Stimulated activated CD4-positive, alpha-beta T cell treated with anti-CD3 and anti-CD28 coated beads, TNF-alpha, amount 100 ng/mL, for 4 hours (primary cell): ENCODE results near the gene MMP21.
A peak's percentile ranks its signal among the peaks of the same experiment; 100 is the strongest.

ENCODE experiments used
- DNase-seq, 3 experiments: peaks; one replicate each; pipeline ENCODE4 v3.0.0-alpha.2; 2020; ENCODE audit warnings: low read depth in 3 of 3

The MMP21 gene

DNA sequence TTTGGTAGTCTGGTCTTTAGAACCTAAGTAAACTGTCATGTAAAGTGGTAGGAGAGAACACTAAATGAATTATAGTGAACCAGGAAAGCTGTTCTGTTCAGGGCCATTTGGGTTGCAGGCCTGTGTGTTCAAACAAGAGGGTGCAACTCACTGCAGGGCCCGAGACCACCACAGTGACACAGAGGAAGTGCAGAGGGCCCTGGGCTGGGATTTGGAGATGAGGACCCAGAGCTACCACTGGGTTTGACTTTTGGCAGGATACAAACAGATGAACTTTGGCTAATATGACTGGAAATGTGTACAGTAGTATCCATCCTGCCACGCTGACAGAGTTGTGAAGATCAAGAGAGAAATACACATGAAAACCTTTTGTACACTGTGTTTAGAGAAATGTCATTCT is 9.8 kb downstream of the MMP21 start:
- DNase-seq: no peak

- DNase-seq: no peak
Measured at GRCh38 chr10:125762692-125763648, 12.7 kb downstream of the MMP21 start.

- DNase-seq: no peak
Measured at GRCh38 chr10:125761961-125762360, 13.7 kb downstream of the MMP21 start.

DNA sequence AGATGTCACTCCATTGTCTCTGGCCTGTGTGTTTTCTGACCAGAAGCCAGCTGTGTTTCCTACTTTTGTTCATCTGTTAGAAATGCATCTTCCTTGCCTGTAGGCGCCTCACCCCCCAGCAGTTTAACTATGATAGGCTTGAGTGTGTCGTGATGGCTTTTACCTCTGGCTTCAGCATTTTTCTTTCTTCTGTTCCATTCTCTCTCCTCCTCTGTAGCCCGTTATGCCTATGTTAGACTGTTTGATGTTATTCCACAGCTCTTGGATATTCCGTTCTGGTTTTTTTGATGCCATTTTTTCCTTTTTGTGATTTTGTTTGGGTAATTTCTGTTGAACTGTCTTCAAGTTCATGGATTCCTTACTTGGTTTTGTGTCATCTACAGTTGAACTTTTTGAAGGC is 17.9 kb downstream of the MMP21 start:
- no peak for DNase-seq

DNA sequence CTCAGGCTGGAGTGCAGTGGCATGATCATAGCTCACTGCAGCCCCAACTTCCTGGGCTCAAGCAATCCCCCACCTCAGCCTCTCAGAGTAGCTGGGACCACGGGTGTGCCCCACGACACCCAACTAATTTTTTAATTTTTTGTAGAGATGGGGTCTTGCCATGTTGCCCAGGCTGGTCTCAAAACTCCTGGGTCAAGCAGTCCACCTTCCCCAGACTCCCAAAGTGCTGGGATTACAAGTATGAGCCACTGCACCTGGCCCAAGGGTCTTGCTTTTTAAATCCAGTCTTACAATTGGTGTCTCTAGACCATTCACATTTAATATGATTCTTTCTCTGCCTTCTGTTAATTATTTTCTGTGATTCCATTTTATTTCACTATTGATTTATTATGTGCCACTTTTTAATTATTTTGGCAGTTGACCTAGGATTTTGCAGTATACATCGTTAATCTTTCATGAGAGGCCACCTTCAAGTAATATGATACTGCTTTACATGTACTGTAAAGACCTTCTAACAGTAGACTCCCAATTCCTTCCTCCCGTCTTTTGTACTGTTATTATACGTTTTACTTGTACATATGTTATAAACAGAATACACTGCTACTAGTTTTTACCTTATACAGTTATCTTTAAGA is 18.7 kb downstream of the MMP21 start:
- DNase-seq: no peak

- DNase-seq: no peak
Measured at GRCh38 chr10:125756196-125756595, 19.4 kb downstream of the MMP21 start.

- DNase-seq: no peak
Measured at GRCh38 chr10:125747417-125747816, 28.2 kb downstream of the MMP21 start.

DNA sequence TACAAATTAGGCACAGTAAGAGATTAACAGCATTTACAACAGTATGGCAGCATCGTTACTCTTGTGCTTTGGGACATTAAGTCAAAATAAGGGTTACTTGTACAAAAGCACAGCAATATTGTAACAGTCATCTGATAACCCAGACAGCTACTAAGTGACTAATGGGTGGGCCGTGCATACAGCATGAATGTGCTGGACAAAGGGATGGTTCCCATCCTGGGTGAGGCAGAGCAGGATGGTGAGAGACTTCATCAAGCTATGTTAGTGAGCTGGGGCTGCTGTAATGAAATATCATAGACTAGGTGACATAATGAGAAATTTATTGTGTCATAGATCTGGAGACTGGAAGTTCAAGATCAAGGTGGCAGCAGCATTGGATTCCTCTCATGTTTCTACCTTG is 30.7 kb downstream of the MMP21 start:
- DNase-seq: no peak

- DNase-seq: no peak
Measured at GRCh38 chr10:125742465-125742864, 33.2 kb downstream of the MMP21 start.

DNA sequence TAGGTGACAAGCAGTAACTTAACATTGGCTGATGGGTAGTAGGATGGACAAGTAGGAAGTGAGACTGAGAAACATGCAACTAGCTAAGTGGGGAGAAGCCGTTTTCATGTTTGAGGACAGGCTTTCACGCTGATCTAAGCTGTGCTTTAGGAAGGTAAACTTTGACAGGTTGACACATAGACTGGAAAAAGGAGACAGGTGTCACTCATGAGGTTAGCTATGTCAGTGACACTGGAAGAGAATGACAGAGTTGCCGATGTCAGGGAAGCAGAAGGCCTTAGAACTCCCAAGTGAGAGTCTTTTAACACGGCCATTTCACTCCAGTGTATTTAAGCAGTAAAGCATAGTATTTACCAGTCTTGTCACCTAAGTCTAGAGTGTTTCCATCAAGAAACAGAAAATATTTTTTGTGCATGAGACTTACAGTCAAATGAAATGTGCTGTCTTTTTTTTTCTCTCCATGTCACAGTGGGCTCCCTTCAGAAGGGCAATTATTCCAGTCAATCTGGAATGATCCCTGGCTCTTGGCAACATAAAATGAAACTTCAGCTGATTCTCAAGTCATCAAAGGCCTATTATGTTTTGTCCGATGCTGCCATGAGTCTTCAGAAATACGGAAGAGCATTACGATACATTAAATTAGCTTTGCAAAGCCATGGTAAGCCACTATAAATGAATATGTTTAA is 35.5 kb downstream of the MMP21 start:
- DNase-seq: no peak

- no peak for DNase-seq
Measured at GRCh38 chr10:125738206-125738605, 37.4 kb downstream of the MMP21 start.

GRCh38 chr10:125734823-125735222 is 40.8 kb downstream of the MMP21 start:
- DNase-seq: no peak

DNA sequence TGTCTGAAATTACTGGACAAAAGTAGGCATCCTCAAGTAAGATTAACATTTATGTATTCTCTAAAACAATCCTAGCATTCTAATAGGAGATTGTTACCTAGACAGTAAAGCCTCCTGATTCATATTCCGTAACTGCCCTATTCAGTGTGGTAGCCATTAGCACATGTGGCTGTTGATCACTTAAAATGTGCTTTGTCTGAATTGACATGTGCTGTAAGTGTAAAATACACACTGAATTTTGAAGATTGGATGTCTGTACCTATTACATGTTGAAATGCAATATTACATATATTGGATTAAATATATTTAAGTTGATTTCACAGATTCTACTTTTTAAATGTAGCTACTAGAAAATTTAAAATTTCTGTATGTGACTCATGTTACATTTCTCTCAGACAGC is 41.5 kb downstream of the MMP21 start:
- DNase-seq: no peak

- no peak for DNase-seq
Measured at GRCh38 chr10:125727436-125727835, 48.2 kb downstream of the MMP21 start.

GRCh38 chr10:125726914-125727313 is 48.7 kb downstream of the MMP21 start:
- no peak for DNase-seq

GRCh38 chr10:125722811-125723210 is 52.8 kb downstream of the MMP21 start:
- DNase-seq: no peak

- no peak for DNase-seq
Measured at GRCh38 chr10:125721035-125721434, 54.6 kb downstream of the MMP21 start.

- DNase-seq: no peak
Measured at GRCh38 chr10:125720002-125720382, 55.6 kb downstream of the MMP21 start.

DNA sequence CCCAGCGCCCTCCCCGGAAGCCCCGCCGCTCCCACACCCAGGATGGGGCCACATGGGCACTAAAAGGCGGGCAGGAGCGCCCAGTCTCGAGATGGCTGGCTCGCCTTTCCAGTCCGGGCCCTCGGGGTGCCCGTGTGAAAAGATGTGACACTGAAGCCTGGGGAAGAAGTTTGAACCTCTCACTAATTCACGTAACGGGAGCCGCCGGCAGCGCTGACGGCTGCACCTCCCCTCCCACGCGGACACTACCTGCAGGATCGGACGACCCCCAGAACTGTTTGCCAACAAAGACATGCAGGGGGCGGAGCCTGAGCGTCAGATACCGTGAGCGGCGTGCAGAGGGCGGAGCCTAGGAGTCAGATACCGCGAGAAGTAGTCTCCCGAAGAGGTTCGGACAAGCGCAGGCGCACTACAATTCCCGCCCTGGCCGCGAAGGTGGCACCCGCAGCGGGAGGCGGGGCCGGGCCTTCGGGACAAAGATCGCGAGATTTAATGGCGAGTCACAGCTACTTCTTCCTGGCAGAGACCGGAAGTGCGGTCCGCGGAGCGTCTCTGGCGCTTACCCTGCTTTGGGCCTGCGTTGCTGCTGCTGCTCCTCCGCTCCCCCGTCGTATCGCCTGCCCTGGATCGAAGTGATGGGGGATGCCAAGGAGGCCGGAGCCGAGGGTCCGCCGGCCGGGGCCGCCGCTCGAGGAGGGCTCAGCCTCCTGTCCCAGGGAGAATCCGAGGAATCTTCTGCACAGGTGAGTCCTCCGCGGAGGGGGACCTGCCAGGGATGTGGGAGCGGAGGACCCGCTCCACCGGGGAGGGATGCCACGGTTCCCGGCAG is 56.2 kb downstream of the MMP21 start, which contains the start of gene EDRF1:
Gene EDRF1 (plus strand): TSS at position 537 of the 829 bp plus-strand sequence. CDS start 99 bp downstream, at position 636.
- DNase-seq: peak; percentile 94 to 99 (median 99)
